Measurements from ENCODE around the gene SPHKAP. TPM values are rescaled to one million over a fixed set of nuclear protein-coding genes. Genes with fewer than 3 reads are reported as not detected.

The SPHKAP gene
- total RNA-seq, 3 donors from 2014 or later = 0.09 to 0.38 (median 0.22) TPM

GRCh38 chr2:228180181-228181097 is 1.0 kb downstream of the SPHKAP start:
- no peak overlapping the region for H3K4me3 ChIP-seq
- no peaks in the 10 kb centered on the region for H3K4me1 ChIP-seq (ENCODE audit: low read depth)
- no peak for TF ChIP-seq CTCF (IDR thresholded peaks at IDR 0.05)
- intact Hi-C loops (cut with DNase I, micrococcal nuclease) = no loop called here
- no peaks in the 10 kb centered on the region for H3K9me3 ChIP-seq
- no peak for DNase-seq
- no peaks in the 10 kb centered on the region for H3K36me3 ChIP-seq (ENCODE audit: low read depth)
- ATAC-seq = no peak

DNA sequence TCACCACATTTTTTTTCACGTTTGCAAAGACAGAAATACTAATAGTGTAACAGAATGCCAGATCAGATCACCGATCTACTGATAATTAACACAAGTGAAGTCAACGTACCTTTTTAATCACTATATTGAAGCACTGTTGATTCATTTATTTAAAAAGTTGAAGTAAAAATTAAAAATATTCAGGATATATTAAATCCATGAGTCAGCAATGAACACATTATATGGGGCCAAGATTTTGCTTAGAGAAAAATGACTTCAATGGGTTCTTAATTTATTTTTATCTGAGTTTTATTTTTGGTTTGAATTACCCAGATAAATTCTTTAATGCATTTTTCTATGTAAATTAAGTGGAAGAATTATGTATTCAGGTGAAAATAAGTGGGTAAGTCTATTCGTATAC is 14.2 kb downstream of the SPHKAP start:
- ATAC-seq = no peak
- no peaks in the 10 kb centered on the region for H3K9me3 ChIP-seq
- H3K36me3 ChIP-seq (ENCODE audit: low read depth) = no peaks in the 10 kb centered on the region
- H3K4me1 ChIP-seq (ENCODE audit: low read depth) = no peaks in the 10 kb centered on the region
- intact Hi-C loops (cut with DNase I, micrococcal nuclease) = no loop called here
- no peak for DNase-seq
- H3K4me3 ChIP-seq = no peak overlapping the region
- no peak for TF ChIP-seq CTCF (IDR thresholded peaks at IDR 0.05)

DNA sequence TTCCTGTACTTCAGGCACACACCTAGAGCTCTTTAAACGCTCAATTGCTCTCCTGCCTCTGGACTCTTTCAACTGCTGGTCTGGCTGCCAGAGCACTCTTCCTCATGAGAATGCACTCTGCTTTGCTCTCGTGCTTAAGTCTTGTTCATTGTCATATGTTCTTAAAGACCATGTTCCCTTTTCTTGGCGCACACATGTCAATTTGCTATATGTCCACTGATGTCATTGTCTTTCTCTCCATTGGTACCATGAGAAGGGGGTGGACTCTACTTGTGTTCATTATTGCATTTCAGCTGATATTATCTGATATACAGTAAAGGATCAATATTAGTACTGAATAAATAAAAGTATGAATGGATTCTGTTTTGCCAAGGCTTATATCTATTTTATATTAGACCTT is 16.8 kb downstream of the SPHKAP start:
- Histone ChIP-seq H3K36me3 (ENCODE audit: low read depth) (no peaks in the 10 kb centered on the region), H3K4me3 (no peak overlapping the region), H3K9me3 (no peaks in the 10 kb centered on the region), H3K4me1 (ENCODE audit: low read depth) (no peaks in the 10 kb centered on the region)
- no peak for TF ChIP-seq CTCF (IDR thresholded peaks at IDR 0.05)
- intact Hi-C loops (cut with DNase I, micrococcal nuclease) = no loop called here
- no peak for DNase-seq
- no peak for ATAC-seq

DNA sequence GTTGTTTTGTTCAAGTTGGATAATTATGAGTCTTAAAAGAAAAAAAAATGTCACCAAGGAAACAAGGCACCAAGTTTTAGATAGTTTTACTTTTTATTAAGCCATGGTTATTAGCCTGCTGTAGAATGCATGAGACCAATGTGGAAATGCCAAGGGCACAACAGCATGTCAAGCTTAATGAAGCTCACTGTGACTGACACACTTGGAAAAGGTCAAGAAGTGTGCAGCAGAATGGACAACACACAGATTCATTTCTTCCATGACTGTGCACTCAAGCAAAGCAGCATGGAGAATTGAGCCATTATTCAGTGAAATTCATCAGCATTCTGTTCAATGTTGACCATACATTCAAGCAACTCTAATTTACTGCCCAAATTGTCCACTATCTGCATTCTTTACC is 23.6 kb downstream of the SPHKAP start:
- Histone ChIP-seq H3K9me3 (no peaks in the 10 kb centered on the region), H3K36me3 (ENCODE audit: low read depth) (no peaks in the 10 kb centered on the region), H3K4me1 (ENCODE audit: low read depth) (no peaks in the 10 kb centered on the region), H3K4me3 (no peak overlapping the region)
- no peak for DNase-seq
- intact Hi-C loops (cut with DNase I, micrococcal nuclease) = no loop called here
- ATAC-seq = no peak
- no peak for TF ChIP-seq CTCF (IDR thresholded peaks at IDR 0.05)

GRCh38 chr2:228144961-228145360 is 36.5 kb downstream of the SPHKAP start:
- H3K4me1 ChIP-seq (ENCODE audit: low read depth) = no peaks in the 10 kb centered on the region
- no peak for TF ChIP-seq CTCF (IDR thresholded peaks at IDR 0.05)
- H3K9me3 ChIP-seq = no peaks in the 10 kb centered on the region
- no peak for DNase-seq
- intact Hi-C loops (cut with DNase I, micrococcal nuclease) = no loop called here
- H3K4me3 ChIP-seq = no peak overlapping the region
- H3K36me3 ChIP-seq (ENCODE audit: low read depth) = no peaks in the 10 kb centered on the region
- ATAC-seq = no peak

Measured in mucosa of descending colon (tissue), 3 donors.